ENCODE measurements around the gene MET.

- no peak for TF ChIP-seq CTCF (conservative IDR thresholded peaks at IDR 0.05 in 1 of 2, IDR thresholded peaks at IDR 0.05 in 1 of 2; ENCODE audit: low read depth in 1 of 2, low read length in 2 of 2)
- no peak for TF ChIP-seq EZH2 (IDR thresholded peaks at IDR 0.05; ENCODE audit: low read length, missing control alignments)
Measured at GRCh38 chr7:116824449-116824848, 152.5 kb downstream of the MET start.

All from fibroblast of lung (primary cell).